ENCODE data around the gene SAP30L. TPM values are rescaled to one million over a fixed set of nuclear protein-coding genes. Genes with fewer than 3 reads are reported as not detected.

The SAP30L gene
- polyA plus RNA-seq, 3 donors = 45.2 to 54.2 (median 48.0) TPM

DNA sequence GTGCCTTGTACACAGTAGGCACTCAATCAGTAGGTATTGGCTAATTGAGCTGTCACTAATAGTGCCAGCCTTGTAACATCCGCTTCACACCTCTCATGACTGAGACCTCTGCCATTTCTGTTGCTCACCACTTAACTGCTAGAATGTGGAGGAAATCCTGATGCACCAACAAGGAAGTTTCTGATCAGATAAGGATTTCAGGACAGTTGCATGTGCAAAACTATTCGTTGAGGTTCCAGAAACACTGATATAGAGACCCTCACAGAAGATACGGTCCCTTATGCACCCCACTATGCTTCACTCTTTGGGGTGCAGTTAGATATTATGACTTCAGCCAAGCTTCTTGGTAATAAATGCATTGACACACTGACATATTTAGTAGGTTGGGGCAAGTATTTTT, 10.7 kb downstream of the SAP30L start:
- no peak for DNase-seq

DNA sequence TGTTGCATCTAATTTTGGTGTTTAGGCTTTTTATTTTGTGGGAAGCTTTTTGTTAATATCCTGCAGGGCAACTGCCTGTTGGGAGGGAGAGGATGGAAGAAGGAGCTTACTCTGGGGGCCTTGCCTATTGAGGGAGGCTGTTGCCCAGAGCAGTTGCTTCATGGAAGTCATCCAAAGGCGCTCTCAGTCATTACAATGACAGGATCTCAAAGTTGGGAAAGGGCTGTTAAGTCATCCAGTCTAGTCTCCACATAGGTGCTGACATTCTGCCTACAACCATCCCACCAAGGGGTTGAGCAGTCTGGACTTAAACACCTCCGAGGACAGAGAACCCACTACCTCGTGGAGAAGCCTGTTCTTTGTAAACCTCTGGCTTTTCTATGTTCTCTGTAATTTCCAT, 13.2 kb downstream of the SAP30L start:
- no peak for DNase-seq

DNA sequence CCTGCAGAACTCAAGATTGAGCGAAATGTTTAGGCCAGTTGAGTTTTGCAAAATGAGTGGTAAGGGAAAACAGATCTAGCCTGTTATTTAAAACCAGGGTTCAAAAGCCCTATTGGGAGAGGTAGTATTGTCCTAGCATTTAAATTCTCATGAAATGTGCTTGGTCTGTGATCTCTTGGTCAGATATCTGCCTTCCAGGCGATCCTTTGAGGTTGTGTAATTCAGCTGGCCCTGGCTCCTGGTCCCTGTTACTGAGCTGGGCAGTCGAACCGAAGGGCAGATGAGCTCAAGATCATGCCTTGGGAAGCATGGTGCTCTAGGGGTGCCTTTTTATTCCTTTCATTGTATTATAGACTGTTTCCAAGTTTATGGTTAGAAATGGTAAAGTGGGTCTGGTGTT, 14.4 kb downstream of the SAP30L start:
- no peak for DNase-seq

DNA sequence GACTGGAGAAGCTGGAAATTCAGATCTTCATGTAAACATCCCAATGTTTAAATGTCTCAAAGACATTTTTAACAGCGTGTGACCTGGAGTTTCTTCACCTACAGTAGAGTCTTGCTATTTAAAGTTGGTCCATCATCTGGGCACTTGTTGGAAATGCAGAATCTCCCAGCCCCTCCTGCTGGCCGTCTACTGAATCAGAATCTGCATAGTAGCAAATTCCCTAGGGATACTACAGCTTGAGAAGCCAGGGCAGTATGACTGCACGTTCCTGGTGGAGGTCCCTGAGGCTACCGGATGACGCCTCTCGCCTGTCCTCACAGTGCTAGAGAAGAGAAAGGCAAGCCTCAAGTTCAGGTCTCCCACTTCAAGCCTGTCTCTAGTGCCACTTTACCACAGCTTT, 15.7 kb downstream of the SAP30L start:
- DNase-seq = no peak

DNA sequence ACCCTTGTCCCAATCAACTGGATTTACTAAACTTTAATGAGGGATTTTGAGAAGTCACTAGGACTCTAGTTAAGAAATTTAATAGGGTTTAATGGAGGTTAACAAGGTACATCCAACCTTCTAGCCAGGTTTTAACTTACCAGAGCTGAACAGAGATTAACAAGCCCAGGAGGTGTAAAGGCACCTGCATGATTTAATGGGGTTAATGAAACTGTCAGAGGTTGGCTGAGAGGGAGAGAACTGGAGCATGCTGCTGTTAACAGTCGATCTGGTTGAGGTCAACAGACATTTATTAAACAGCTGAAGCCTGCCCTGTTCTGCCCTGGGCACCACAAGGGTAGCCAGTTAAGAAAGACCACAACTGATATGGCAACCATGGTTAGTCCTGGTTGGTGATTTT, 18.6 kb downstream of the SAP30L start:
- DNase-seq = no peak

DNA sequence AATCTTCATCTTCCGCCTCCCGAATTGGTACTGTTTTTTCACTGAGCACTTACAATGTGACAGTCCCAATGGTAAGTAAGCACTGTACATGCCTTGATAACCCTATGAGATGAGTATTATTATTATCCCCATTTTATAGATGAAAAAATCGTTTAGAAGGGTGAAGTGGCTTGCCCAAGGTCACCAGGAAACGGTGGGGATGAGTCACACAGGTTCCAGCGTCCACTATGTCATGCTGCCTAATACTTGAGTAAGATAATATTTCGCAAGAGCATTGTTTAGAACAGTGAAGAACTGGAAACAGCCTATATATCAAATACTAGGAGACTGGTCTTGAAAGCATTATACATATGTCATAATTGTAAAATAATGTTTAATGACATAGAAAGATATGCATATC, 19.4 kb downstream of the SAP30L start:
- no peak for DNase-seq

DNA sequence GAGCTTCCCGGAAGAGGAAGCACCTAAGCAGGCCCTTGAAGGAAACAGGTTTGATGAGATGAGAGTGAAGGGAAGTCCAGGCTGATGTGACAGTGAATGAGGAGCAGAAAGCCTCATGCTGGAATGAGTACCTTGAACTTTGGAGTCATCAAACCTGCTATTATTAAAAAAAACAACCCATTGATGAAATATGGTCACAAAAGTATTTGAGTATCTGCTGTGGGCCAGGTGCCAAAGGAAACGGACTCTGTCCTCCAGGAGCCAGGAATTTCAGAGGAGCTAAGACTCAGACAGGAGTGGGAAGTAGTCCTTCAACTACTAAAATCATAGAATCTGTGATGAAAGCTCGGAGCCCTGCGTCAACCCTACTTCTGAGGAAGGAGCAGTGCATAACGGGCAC, 20.4 kb downstream of the SAP30L start:
- DNase-seq = no peak

DNA sequence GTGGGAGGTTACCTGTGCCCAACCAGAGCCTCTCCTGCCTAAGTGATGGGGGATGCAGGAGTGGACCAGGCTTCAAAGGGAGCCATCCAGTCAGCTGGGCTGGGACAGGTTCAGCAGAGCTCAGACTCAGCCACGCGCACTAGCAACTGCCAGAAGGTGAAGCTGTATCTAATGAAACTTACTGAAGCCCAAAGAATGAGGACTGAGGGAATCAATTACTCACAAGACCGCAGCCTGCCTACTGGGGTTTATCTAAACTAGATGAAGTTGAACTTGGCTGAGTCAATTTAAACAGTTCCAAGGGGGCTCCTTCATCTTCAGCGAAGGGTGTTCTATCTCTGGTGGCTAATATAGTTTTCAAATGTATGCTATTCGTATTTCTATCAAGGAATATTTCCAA, 20.9 kb downstream of the SAP30L start:
- no peak for DNase-seq

DNA sequence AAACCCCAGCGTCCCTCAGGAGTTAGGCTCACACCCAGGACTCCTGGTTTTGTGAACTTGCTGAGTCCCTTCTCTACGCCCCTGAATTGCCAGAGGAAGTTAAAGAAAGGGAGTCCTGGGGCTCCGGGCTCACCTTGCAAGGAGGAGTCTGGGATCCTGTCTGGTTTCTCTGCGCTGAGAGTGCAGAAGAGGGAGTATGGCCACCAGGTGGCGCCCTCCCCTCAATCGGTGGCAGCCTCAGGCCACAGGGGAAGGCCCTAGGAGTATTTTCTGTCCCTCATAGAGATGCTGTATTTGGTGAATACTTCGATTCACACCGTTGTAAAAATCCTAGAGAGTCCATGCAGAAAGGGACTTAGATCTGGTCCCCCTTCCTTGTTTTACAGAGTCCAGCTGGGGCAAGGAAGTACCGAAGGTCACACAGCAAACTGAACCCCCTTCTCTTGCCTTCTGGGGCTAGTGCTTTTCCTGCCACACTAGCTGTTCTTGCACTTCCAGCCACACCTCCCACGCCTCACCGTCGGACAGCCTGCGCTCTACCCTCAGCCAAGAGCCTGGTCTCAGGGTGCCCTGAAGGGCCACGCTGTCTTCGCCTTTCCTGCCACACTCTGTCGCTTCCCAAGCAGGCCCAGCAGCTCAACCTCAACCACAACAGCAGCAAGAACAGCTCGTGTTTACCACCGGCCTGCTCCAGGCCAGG, 22.0 kb downstream of the SAP30L start:
- no peak for DNase-seq

DNA sequence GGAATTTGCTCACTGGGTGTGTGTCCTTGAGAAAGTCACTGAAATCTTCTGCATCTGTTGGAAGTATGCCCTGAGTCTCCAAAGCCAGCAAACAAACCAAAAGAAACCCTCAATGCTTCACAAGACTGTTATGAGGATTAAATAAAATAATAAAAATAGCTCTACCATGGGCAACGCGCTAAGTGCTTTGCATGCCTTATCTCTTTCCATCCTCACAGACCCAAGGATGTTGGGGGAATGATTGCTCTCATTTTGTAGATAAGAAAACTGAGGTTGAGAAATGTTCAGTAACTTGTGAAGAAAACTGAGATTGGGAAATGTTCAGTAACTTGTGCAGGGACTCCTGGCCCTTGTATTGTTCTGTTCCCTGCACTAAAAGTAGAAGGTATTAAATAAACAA, 24.3 kb downstream of the SAP30L start:
- DNase-seq = no peak

DNA sequence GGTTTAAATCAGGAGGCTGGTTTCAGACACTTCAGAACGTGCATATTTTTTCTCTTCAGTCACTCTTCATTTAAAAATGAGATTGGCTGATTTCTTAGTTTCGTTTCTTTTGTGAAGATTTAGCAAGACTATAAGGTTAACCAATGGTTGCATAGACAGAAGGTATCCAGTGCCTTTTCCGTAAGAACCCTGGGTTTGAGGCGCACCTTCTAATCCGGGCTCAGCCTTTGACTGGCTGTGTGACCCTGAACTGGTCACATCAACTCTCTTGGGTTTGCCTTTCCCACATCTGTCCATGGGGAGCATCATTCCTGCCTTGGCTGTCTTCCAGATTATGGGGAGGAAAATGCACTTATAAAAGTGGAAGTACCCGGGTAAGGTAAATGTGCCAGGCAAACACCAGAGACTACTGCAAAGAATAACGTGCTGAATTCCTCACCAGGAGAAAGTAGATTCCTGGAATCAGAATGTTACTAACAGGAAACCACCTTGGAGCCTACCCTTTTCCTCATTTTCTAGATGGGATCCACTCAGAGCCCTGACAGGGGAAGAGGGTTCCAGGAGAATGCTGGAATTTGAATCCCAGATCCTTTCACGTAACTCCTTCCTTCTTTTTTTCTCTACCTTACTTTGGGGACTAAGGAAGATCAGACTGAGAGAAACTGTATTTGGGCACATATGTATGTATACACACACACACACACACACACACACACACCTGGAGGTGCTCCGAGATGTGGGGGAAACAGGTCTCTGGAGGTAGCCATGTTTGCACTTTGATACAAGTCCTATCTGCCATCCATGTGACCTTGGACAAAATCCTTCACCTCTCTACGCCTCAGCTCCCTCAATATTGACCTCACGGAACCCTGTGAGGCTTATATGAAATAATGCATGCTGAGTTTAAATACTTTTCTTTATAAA, 25.4 kb downstream of the SAP30L start:
- DNase-seq = no peak

DNA sequence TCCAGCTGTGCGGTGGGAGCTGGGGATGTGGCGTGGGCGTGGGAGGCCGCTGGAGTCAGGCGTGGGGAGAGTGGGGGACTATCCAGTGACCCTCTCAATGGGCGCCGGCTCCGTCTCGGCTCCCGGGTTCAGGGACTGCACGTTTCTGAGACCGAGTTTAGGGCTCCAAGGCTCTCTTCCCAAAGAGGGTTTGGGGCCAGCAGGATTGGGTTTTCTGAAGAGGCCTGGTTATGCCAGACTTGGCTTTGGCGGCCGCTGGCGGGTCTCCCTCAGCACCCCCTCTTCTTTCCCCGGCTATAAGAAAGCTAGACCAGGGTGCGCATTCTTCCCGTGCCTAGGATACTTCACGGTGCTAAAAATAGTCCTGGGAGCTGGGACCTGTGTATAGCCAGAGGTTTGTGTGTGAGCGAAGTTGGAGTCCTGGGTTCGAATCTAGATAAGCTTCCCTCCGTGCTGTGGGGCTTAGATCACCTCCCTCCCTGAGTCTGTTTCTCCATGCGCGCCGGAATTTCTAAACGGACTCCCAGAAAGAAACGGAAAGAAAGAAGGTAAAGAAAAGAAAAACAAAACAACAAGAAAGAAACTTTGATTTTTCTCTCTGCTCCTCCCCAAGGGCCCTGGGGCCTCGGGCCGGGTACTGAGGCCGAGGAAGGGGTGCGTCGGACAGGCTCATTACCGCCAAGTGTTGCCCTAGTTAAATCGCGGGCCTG, 27.2 kb downstream of the SAP30L start:
- no peak for DNase-seq

DNA sequence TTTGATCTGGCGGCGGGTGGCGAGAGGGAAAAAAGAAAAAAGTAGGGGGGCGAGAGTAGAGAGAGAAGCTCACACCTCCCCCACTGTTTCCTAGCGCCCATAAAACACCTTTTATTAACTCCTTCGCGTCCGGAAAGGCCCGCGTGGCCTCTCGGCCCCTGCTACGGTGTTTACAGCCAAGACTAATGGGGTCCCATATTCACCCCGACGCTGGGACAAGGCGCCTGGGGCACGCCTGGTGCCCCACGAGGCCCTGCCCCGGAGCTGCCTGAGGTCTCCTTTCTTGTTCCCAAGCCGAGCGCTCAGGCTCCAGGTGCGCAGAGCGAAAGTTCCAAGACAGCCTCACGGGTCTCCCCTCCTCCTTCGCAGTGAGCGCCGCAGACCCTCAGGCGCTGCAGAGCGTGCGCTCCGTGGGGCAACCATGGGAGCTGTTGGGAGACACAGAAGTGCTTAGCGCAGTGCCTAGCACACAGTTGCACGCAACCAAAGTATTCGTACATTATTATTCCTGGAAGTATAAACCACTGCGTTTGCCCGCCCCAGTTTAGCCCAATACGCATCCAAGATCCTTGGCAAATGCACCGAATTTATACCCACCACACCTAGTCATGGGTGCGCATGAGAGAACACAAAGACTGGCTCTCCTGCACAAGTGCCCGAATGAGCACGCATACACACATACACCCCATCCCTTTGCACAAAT, 27.9 kb downstream of the SAP30L start:
- DNase-seq = no peak

DNA sequence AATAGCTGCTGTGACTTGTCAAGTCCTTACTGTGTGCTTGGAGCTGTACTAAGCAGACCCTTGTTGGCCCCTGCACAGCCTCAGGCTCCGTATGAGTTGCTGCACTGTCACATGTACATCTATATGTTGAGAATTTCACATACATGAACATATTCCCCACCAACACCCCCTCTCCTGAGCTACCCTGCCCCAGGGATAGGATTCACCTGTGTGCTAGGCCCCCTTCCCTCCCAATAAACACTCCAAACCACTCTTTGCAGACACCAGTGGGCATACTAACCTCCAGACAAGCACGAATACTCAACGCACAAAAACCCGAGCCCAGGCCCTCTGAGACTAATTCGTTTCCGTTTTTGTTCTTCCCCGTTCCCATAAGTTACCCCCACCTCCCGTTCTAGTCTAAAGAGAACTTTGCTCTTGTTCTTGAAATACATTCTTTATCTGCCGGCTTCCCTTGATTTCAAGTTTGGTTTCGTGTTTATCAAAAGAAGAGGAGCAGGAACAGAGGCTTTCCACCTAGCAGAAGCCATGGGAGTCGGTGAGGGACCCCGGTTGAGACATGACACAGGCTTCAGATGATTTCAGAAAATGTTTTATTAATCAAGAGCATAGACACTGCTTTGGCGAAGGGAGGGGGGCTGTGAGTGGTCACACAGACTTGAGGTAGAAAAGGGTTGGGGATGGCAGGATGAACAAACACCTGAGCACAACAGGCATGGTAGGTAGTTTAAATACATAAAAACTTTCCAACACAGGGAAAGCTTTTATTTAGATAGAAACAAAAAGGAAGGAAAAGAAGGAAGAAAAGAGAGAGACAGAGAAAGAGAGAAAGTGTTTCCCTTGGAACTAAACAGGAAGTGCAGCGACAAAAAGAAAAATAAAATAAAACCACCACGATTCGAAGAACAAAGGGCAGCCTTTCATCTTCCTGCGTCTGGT, 28.9 kb downstream of the SAP30L start:
- DNase-seq = no peak

DNA sequence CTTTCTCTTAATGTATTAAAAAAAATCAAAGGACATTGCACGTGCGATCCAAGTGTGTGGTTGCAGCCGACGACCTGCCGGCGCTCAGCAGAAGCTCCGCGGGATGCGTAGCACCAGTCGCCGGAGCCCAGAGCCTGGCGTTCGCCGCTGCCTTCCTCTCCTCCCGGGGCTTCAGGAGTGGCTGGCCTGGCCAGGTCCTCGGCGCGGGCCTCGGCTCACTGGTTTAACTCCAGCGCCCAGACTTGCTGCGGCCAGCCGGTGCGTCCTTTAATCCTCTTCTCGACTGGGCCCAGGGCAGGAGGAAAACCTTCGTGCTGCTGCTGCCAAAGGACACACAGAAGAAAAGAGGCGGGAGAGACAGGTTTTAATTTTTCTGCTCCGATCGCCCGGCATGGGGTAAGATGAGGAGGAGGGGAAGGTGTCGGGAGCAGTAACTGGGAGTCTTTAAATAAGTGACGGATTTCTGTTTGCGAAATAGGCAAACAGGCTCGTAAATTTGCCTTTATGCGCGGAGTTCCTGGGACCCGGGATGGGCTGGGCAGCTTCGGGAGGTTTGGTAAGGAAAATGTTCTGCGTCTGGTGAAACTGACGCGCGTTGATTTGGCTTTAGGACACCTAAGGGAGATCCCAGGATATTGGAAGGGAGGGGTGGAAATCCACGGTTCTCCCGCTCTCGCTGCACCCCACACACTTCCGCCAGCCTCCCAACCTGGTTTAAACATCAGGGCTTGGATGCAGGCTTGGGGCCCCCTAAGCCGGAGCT, 30.0 kb downstream of the SAP30L start:
- DNase-seq = no peak

DNA sequence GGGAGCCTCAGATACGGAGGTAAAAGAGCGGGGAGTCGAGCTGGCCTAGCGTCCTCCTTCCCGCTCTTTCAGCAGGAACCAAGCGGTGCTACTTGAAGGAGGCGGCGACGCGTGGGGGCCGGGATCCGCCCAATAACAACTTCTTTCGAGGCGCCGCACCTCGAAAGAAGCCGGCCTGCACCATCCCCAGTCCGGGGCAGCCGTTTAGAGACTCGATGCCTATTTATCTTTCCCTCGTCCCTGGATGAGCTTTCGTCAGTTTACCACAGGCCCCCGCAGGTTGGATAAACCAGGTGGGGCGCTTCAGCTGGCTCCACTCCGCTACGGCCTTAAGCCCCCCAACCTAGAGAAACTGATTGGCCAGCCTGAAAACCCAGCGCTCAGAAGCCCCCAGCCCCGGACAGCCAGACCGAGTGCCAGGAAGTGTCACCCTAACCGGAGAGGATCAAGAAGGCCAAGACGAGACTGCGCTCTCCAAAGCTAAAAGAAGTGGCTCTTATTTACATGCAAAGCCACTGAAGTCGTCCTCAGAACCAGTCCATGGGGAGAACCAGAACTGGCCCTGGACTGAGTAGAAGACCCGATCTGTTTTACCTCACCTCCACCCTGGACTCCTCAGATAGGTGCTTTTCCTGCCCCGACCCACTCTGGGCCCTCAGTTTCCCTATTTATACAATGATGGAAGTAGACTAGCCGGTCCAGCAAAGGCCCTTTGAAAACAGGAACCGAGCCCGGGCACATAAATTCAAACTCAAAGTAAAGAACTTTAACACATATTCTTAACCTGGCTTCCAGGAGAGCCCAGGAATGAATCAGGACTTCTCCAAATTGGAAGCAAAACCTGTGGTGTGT, 30.8 kb downstream of the SAP30L start:
- DNase-seq = no peak

DNA sequence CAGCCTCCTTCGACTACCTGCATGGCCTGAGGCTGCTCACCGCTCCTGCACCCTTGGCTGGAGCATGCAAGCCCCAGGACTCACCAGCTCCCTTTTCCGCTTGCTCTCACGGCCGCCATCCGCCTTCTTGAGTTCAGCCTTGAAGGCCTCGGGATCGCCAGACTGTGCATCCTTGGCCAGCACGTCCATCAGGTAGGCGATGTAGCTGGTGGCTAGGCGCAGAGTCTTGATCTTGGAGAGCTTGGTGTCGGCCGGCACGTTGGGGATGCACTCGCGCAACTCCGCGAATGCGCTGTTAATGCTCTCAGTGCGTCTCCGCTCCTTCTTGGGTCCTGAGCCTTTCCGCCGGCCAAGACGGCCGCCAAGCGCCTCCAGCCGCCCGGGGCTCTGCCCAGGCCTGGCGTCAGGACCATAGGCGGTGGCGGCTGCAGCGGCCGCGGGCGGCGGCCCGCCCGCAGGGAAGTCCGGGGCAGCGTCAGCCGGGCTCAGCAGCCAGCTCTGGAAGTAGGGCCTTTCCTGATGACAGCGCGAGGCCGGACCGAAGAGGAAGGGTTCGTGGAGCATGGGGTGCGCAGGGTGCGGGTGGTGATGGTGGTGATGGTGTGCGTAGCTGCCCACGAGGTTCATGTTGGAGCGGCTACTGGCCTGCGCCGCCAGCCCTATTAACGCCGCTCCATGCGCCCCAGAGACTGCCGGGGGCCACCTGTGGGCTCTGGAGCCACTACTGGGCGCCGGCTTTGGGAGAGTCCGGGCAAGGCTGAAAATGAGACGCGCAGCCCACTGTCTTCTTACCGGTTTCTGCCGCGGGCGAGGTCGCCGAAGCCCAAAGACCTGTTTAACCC, 31.8 kb downstream of the SAP30L start:
- DNase-seq = no peak

DNA sequence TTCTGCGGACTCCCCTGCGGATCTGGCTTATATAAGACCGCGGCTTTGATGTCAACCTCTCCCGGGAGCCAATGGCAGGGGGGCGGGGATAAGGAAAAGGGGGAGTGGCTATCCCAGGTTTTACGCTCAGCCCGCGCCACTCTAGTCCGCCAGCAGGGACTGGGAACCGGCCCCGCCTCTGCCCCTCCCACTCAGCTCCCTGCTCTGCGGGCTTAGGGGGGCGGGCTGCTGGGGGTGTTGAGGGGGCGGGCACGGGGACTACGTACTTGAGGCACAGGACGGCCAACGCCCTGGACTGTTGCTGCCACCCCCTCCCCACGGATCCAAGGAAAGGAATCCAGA, 32.4 kb downstream of the SAP30L start, which contains the start of gene HAND1:
Gene HAND1 (minus strand): TSS at position 4 of the 342 bp plus-strand sequence. CDS start 219 bp downstream, outside the sequence.
- DNase-seq = no peak
